CD4-positive, alpha-beta T cell treated with Interferon gamma for 1 hour (primary cell): Measurements from ENCODE around the gene ADPRHL1.
A peak's percentile ranks its signal among the peaks of the same experiment; 100 is the strongest.
"Not testable (repeated sequence)": the region's sequence is repeated elsewhere in the genome, so short reads cannot be mapped to it uniquely, and the experiment has no call there.

ENCODE experiments used
- DNase-seq: peaks from one replicate; pipeline ENCODE4 v3.0.0-alpha.2; 2020

Gene ADPRHL1

DNA sequence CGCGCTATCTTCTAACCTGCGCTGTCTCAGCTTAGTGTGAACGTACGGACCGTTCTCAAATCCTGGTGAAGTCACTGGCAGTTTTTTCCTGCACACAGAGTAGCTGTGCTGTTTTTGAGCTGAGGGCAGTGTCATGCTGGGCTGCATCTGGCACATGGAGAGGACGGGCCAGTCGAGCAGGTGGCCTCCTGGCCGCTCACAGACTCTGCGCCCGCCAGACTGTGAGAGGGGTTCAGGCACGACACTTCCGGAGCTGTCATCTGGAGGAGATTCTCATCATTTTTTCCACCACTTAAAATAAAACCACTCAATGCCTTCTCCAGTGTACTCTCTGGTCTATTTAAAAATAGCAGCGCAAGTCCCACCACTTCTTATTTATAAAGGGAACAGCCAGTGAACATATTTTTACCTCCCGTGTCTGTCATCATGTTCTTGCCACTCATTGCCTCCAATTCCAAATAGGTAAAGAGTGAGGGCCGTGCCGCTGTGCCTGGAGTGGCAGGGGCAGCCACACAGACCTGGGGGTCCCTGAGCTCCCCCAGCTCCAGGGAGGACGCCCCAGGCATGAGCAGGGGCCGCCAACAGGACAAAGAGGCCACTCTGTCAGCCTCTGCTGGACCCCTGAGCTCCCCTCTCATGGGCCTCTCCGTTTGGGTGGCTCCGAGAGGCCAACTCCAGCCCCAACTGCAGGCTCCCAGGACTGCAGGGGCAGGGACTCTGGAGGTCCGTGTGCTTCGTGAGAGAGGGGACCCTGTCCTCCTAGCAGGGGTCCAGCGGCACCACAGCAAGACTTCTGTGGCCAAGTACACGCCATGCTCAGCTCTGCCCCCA, 52.5 kb downstream of the ADPRHL1 start:
- DNase-seq: no peak

DNA sequence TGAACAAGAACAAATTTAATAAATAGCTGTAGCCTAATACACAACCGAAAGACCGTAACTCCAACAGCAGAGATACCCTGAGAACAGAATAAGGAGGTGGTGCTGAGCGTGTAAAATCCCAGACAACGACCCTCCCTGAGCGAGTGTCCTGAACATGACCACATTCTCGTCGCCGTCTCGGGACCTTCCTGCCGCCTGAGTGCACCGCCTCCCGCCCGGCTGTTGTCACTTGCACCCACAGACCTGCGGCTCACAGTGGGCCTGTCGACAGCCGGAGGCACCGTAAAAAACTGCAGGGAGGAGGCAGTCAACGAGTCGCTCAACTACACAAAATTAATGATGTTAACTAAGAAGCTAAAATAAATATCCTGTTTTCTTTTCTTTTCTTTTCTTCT, 53.5 kb downstream of the ADPRHL1 start:
- DNase-seq: no peak

DNA sequence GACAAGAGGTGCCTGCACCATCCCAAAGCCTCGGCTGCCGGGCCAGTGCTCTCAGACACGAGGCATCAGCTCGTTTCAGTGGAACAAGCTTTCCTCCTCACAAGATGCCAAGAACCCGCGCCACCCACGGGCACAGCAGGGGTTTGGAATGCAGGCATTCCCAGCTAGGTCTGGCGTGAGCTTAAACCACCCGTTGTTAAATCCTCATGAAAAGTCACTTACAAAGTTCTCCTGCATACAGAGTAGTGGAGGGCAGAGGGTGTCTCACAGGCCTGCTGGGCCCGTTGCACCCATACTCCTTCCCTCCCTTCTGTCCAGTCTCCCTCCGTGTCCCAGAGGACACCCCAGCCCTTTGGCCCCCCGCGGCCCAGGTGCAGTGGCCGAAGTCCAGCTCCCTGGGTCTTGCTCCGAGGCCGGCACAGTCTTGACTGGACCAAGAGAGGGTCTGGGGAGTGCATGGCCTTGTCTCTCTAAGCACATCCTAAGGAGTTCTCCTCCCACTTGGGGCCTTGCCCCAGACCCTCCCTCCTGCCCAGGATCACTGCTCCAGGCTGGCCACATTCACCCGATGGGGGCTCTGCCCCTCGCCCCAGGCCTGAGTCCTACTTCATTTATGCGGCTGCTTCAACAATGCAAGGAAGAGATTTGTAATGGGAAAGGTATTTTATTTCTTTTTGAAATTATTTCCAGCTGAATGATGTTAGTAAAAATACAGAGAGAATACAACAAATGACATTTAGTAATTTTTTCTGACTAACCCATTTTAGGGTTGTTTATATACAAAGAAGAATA, 54.1 kb downstream of the ADPRHL1 start:
- no peak for DNase-seq

DNA sequence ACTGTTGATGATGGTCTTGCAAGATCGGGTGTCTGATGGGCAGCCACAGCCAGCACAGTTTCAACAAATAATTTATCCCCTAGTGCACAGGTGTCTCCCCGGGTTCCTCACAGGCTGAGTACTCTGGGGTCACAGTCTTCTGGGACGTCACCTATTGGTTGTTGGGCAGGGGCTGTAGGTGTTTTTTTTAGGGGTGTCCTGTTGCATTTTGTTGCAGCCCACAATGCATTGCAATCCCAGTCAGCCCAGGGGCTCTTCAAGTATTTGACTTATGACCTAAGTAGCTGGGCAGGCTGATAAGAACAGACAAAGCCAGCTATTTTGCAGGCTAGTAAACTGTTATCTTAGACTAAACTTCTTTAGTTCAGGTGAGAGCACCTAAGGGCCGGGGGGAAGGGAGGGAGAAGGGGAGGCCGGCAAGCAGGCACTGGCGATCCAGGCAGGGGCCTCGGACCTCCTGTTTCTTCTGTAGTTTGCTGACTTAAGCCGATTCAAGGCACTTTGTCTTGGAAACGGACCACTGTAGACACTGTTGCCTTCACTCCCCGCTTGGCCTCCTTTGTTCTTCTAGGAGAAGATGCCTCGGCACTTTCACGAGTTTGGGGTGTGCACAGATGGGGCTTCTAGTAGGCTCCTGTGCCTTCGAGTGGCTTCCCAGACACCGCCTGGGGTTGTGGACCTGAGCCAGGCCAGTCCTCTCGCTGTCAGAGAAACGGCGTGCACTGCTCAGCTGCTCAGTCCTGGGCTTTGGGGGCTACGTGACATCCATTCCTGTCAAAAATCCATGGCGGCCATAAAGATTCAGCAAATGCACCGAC, 55.5 kb downstream of the ADPRHL1 start:
- DNase-seq: no peak

DNA sequence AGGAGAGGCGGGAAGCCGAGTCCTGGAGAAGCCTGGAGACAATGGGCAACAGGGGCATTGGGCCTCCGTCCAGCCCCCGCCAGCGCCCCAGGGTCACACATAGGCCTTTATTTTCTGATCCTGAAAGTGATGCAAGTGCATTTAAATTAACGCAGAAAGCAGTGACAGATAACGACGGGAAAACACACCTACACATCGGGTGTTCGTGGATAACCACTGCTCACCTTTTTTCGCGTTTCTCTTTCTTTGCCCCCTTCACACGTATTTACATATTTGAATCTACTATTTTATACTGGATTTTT, 59.0 kb downstream of the ADPRHL1 start:
- DNase-seq: no peak

DNA sequence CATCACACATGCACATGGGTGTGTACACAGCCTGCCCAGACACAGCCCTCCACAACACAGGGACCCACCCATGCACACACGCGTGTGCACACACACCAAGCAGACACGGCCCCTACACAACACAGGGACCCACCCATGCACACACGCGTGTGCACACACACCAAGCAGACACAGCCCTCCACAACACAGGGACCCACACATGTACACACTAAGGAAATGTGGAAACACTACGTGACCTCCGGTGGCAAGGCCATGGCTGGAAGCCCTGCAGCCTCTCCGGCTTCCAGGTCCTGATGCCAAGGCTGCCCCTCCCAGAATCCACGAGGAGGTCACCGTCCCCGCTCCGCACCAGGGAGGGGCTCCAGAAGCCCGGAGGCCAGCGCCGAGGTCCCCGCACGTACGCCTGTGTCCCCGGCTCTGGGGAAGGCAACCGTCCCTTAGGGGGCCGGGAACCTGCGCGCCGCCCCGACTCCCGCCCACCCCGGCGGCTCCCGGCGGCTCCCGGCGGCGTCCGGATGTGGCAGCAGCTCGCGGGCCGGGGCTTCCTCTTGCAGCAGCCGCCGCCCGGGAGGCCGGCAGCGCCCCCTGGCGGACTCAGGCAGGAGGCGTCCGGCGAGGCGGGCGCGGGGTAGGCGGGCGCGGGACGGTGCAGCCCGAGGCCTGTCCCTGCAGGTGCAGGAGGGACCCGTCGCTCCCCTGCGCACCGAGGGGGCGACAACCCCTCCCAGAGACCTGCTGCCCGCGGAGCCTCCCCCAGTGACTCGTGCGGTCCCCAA, 59.5 kb downstream of the ADPRHL1 start:
- peak; percentile 80 for DNase-seq

DNA sequence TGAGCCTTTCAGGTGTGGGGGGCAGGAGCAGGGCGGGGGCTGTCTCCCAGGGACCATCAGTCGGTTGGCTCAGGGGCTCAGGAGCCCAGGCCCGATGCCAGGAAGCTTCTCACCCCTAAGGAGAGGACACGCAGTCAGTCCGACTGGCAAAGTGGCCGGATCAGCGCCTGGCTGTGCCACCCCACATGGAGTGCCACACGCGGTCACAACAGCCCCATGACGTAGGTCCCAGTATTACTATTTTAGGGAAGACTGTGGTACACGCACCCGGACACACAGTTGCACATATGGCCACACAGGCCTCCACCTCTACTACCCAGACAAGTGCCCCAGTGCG, 60.1 kb downstream of the ADPRHL1 start:
- DNase-seq: no peak

DNA sequence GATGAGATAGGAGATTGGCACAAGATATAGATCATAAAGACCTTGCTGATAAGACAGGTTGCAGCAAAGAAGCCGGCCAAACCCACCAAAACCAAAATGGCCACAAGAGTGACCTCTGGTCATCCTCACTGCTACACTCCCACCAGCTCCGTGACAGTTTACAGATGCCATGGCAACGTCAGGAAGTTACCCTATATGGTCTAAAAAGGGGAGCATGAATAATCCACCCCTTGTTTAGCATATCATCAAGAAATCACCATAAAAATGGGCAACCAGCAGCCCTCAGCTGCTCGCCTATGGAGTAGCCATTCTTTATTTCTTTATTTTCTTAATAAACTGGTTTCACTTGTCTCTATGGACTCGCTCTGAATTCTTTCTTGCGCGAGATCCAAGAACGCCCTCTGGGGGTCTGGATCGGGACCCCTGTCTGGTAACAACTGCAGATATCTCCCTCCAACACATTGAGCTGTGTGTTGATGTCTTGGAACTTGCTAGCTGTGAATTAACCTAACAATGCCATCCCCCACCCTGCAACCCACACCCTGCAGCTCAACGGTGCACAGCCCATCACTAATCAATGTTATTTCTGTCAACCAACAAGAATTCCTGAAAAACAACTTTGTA, 62.3 kb downstream of the ADPRHL1 start:
- no peak for DNase-seq

DNA sequence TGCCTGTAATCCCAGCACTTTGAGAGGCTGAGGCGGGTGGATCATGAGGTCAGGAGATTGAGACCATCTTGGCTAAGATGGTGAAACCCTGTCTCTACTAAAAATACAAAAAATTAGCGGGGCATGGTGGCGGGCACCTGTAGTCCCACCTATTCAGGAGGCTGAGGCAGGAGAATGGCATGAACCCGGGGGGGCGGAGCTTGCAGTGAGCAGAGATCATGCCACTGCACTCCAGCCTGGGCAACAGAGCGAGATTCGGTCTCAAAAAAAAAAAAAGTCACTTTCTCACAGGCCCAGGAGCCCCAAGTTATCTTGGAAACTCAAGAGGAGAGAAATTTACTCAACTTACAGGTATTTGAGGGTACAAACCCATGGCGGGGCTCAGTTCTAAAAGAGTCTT, 63.7 kb downstream of the ADPRHL1 start:
- DNase-seq: not testable (repeated sequence)

DNA sequence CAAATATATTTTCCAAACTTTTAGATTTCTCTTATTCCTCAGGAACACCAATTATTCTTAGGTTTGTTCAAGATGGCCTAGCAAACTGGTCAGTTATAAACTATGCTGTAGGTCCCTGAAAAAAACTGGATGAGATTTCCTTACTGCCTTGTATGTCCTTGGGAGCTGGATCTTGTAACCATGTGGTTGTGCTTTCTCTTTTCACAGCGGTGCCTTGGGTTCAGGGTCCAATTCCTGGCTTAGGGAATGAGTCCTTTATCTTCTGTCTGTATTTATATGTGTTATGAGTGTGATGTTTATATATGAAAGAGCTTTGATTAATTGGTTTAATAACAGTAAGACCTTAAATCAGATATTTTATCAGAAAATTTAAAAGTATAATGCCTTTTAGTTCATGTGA, 65.9 kb downstream of the ADPRHL1 start:
- no peak for DNase-seq

DNA sequence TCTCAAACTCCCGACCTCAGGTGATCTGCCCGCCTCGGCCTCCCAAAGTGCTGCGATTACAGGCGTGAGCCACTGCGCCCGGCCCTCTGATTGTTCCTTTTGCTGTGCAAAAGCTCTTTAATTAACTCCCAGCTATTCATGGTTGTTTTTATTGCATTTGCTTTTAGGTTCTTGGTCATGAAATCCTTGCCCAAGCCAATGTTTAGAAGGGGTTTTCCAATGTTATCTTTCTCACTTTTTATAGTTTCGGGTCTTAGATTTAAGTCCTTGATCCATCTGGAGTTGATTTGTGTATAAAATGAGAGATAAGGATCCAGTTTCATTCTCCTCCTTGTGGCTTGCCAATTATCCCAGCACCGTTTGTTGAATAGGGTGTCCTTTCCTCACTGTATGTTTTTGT, 70.2 kb downstream of the ADPRHL1 start:
- DNase-seq: no peak

DNA sequence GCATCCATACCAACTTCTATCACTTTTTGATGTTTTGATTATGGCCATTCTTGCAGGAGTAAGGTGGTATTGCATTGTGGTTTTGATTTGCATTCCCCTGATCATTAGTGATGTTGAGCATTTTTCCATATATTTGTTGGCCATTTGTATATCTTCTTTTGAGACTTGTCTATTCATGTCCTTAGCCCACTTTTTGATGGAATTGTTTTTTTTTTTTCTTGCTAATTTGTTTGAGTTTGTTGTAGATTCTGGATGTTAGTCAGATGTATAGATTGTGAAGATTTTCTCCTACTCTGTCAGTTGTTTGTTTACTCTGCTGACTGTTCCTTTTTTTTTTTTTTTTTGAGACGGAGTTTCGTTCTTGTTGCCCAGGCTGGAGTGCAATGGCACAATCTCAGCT, 70.7 kb downstream of the ADPRHL1 start:
- not testable (repeated sequence) for DNase-seq

DNA sequence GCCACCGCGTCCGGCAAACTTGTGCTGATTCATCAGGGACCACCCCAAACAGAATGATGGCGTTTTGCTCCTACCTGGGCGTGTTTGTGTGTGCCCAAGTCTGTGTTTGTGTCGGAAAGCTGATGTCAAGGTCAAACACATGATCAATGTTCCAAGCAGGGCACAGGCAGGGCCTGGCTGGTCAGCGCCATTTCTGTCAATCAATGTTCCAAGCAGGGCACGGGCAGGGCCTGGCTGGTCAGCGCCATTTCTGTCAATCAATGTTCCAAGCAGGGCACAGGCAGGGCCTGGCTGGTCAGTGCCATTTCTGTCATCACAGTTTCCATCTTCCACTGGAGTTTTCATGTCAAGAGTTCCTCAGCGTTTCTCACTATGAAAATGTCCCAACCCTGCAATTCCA, 74.5 kb downstream of the ADPRHL1 start:
- no peak for DNase-seq

DNA sequence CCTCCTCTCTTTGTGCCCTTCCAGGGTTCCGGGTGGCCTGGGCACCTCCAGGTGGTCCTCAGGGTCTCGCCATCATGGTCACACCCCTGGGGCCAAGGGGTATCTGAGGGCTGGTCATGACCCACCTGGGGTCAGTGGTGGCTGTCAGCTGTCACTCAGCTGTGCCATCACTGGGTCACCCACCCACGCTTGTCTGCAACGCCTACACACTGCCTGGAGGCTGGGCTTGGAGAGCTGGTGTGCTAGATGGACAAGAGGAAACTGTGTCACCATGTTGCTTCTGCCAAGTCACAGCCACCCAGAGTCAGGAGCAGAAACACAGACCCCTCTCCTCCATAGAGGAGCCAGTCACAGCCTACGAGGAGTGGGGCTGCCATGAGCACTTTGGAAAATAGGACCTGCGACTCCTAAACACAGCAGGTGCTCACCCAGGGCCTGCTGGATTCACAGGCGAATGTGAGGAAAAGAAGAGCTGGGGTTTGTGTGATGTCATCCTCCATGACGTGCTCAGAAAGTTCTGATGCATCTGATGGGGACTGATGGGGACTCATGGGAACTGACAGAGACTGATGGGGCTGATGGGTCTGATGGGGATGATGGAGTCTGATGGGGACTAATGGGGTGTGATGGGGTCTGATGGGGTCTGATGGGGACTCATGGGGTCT, 78.6 kb downstream of the ADPRHL1 start:
- DNase-seq: no peak

DNA sequence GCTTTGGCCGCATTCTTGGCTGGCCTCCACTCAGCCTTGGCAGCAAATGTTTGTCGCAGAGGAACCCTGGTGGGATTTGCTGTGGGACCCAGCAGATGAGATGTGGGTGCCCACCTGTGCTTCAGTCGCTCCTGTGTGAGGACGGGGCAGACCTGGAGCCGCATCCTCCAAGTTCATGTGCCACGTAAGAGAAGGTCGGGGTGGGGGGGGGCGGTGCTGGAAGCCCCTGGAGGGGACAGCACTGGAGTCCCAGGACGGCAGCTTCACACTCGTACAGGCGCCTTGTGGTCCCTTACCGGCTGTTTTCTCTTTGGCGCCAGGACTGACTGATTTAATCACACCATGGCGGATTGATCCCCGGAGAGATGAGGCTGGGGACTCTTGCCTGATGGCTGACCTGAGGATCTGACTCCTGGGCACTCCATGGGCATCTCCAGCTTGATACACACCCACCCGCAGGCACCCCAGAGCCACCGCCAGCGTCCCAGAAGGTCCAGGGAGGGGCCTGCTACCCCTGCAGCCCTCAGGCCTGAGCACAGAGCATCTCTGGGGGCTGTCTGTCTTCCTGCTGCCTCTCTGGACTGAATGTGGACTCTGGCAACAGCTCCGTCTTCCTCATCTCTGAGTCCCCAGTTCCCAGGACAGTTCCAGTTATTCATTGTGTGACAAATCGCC, 79.3 kb downstream of the ADPRHL1 start:
- no peak for DNase-seq

DNA sequence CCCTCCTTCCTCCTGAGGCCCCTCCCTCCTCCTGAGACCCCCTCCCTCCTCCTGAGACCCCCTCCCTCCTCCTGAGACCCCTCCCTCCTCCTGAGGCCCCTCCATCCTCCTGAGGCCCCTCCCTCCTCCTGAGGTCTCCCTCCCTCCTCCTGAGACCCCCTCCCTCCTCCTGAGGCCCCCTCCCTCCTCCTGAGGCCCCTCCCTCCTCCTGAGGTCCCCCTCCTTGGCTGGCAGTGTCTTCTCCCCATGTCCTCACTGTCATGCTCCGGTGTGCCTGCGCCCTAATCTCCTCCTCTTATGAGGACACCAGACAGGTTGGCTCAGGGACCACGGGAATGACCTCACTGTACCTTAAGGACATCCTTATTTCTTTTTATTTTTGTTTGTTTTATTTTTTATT, 81.6 kb downstream of the ADPRHL1 start:
- DNase-seq: not testable (repeated sequence)

DNA sequence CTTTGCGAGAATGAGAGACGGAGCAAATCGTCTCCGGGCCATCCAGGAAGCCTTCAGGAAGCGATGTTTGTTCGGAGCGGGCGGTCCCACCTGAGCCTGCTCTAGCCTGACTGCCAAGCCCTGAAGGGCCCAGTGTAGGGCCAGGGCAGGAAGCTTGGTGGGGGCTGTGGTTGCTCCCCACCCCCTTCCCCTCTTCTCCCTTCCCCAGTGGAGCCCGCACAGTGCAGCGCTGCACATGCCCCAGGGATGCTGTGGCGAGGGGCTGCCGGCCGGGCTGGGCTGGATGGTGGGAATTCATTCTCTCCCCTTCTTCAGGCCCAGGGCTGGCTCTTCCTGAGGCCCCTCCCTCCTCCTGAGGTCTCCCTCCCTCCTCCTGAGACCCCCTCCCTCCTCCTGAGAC, 82.2 kb downstream of the ADPRHL1 start:
- no peak for DNase-seq

DNA sequence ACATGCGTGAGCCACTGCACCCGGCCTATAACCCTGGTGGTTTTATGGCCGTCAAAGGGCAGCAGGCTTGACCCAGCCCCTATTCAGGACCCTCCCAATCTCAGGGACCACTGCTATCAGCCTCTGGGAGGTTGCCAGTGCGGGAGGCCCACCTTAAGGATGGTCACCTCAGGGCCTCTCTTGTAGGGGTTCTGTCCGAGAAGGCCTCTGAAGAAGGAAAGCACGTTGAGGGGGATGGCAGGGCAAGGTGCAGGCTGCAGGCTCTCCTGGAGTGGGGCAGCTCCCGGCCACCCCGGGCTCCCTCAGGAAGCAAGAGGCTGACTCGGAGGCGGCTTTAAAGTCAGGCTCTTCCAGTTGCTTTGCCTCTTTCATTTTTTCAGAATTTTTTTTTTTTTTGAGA, 83.4 kb downstream of the ADPRHL1 start:
- no peak for DNase-seq

DNA sequence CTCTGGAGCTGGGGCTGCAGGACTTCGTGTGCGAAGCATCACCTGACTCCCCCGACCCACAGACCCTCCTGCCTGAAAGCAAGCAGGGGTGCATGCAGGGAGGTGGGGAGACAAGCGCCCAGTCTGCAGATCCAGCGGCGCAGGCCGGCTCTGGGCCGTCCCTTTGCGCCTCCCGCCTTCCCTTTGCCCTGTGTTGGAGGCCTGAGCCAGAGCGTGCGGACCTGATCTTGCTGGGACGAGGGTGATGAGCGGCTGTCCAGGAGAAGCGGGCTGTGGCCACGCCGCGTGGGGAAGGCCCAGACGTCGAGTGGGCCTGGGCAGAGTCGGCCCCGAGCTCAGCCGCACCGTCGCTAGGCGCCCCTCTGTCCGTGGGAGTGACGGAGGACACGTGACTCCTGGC, 84.1 kb downstream of the ADPRHL1 start:
- no peak for DNase-seq

DNA sequence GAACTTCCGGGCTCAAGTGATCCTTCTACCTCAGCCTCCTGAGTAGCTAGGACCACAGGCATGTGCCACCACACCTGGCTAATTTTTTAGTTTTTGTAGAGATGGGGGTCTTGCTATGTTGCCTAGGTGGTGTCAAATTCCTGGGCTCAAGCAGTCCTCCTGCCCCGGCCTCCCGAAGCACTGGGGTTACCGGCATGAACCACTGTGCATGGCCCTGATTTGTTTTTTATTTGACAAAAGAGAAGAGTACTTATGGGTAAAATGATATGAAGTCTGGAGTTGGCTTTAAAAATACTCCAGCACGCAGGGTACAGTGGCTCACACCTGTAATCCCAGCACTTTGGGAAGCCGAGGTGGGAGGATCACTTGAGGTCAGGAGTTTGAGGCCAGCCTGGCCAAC, 84.9 kb downstream of the ADPRHL1 start:
- not testable (repeated sequence) for DNase-seq

DNA sequence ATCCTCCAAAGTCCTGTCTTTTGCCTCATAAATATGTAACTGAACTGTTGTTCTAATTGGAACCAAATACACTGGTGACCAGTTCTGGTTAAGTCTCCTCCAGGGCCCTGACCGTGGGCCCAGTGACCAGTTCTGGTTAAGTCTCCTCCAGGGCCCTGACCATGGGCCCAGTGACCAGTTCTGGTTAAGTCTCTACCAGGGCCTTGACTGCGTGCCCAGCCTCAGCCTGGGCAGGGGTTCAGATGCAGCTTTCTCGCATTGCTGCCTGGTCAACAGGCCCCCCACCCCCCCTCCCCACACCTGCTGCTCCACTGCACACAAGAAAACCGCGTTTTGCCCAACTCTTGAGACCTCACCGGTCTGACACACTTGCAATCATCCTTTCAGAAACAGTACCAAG, 85.5 kb downstream of the ADPRHL1 start:
- no peak for DNase-seq
